Measurements from ENCODE around the gene PPP3R2. TPM values are rescaled to one million over a fixed set of nuclear protein-coding genes. Genes with fewer than 3 reads are reported as not detected.

Gene PPP3R2
- total RNA-seq, 3 donors from 2014 or later: not detected

GRCh38 chr9:101625876-101626275 is 31.1 kb upstream of the PPP3R2 start:
- Histone ChIP-seq H3K36me3 (ENCODE audit: low read depth) (no peaks in the 10 kb centered on the region), H3K9me3 (no peaks in the 10 kb centered on the region), H3K4me1 (ENCODE audit: low read depth) (no peaks in the 10 kb centered on the region), H3K4me3 (no peak overlapping the region)
- TF ChIP-seq, protein P1, sequence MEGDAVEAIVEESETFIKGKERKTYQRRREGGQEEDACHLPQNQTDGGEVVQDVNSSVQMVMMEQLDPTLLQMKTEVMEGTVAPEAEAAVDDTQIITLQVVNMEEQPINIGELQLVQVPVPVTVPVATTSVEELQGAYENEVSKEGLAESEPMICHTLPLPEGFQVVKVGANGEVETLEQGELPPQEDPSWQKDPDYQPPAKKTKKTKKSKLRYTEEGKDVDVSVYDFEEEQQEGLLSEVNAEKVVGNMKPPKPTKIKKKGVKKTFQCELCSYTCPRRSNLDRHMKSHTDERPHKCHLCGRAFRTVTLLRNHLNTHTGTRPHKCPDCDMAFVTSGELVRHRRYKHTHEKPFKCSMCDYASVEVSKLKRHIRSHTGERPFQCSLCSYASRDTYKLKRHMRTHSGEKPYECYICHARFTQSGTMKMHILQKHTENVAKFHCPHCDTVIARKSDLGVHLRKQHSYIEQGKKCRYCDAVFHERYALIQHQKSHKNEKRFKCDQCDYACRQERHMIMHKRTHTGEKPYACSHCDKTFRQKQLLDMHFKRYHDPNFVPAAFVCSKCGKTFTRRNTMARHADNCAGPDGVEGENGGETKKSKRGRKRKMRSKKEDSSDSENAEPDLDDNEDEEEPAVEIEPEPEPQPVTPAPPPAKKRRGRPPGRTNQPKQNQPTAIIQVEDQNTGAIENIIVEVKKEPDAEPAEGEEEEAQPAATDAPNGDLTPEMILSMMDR (IDR thresholded peaks at IDR 0.05): no peak
- intact Hi-C loops (cut with DNase I, micrococcal nuclease): no loop called here
- ATAC-seq (no peak), DNase-seq (no peak)

DNA sequence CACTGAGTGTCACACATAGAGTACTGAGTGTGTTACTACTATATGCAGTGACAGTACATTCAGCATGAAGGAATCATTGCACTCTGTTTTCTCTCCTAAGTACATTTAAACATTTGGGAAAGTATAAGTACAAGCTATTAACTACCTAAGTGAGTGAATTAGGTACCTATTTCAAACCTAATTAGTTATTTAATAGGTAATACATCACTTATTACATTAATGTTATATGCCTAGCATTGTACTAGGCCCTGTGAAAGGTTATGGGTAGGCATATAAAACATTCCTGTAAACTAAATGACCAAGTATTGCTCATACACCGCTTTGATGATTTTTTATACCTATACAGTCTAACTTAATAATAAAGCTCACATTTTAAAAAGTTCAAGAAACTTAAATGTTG is 25.7 kb upstream of the PPP3R2 start:
- no peaks in the 10 kb centered on the region for H3K9me3 ChIP-seq
- H3K36me3 ChIP-seq (ENCODE audit: low read depth): no peaks in the 10 kb centered on the region
- DNase-seq (no peak), ATAC-seq (no peak)
- TF ChIP-seq, protein P1 (IDR thresholded peaks at IDR 0.05): no peak
- intact Hi-C loops (cut with DNase I, micrococcal nuclease): no loop called here
- no peaks in the 10 kb centered on the region for H3K4me1 ChIP-seq (ENCODE audit: low read depth)
- H3K4me3 ChIP-seq: no peak overlapping the region

GRCh38 chr9:101618698-101619097 is 23.9 kb upstream of the PPP3R2 start:
- TF ChIP-seq, protein P1 (IDR thresholded peaks at IDR 0.05): no peak
- Histone ChIP-seq H3K4me1 (ENCODE audit: low read depth) (no peaks in the 10 kb centered on the region), H3K9me3 (no peaks in the 10 kb centered on the region), H3K36me3 (ENCODE audit: low read depth) (no peaks in the 10 kb centered on the region), H3K4me3 (no peak overlapping the region)
- DNase-seq (no peak), ATAC-seq (no peak)
- intact Hi-C loops (cut with DNase I, micrococcal nuclease): no loop called here

DNA sequence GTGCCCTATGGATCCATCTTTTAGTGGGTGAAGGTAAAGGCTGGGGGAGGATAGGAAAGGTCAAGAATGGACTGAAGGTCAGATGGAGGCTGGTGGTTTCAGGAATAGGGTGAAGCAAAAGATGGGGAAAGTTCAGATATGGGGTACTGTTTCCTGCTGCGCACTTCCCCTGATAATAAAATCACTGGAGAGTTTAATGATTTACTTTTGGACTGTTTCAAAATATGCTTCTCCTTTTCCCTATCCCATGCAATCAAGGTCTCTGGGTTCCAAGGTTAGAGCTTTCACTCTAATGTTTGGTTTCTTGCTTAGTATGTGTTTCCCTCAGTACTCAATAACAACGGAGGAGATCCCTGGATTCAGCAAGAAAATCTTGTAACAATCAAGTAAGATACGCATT is 10.8 kb upstream of the PPP3R2 start:
- TF ChIP-seq, protein P1 (IDR thresholded peaks at IDR 0.05): no peak
- intact Hi-C loops (cut with DNase I, micrococcal nuclease): no loop called here
- Histone ChIP-seq H3K36me3 (ENCODE audit: low read depth) (no peaks in the 10 kb centered on the region), H3K9me3 (no peaks in the 10 kb centered on the region), H3K4me1 (ENCODE audit: low read depth) (no peaks in the 10 kb centered on the region), H3K4me3 (no peak overlapping the region)
- DNase-seq (no peak), ATAC-seq (peak; percentile 77)

DNA sequence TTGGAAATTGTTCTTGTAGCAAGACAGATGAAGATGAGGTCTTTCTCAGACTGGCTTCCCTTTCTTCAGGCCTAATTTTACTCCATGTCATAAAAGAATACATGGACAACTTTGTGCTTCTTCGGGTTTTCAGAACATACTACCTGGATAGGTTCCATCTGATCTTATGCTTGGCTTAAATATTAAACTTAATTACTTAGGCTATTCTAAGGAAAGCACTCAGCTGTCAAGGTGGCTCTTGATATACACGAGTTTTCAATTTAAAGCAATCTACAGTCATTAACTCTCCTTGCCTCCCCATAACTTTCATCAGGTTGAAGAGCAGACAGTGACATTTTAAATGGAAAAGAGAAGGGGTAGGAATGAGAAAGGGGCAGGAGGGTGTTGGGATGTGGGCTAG is 9.5 kb upstream of the PPP3R2 start:
- no peaks in the 10 kb centered on the region for H3K9me3 ChIP-seq
- no peak overlapping the region for H3K4me3 ChIP-seq
- DNase-seq (no peak), ATAC-seq (peak; percentile 72)
- H3K36me3 ChIP-seq (ENCODE audit: low read depth): no peaks in the 10 kb centered on the region
- H3K4me1 ChIP-seq (ENCODE audit: low read depth): no peaks in the 10 kb centered on the region
- TF ChIP-seq, protein P1 (IDR thresholded peaks at IDR 0.05): no peak
- intact Hi-C loops (cut with DNase I, micrococcal nuclease): loop anchor here in 1 of 2 donors (5.0 kb wide), 1 partner anchor 123 kb away; no protein-coding TSS in a partner anchor

Measured in mucosa of descending colon (tissue), 3 donors.